Caki2 (cell line): ENCODE measurements around the gene PDE6G. TPM values are rescaled to one million over a fixed set of nuclear protein-coding genes. Genes with fewer than 3 reads are reported as not detected.
A peak's percentile ranks its signal among the peaks of the same experiment; 100 is the strongest.
"Not testable (repeated sequence)": the region's sequence is repeated elsewhere in the genome, so short reads cannot be mapped to it uniquely, and the experiment has no call there.

Experiments used
- DNase-seq: peaks from one replicate; pipeline ENCODE4 v3.0.0-alpha.2; 2015; ENCODE audit warnings: low read depth
- in situ Hi-C: cut with HindIII; loops from 2 replicates; pipeline ENCODE4 v1.10.0; 2016; ENCODE audit warnings: low sequenced_read_pairs, low pct_unique_long_range_greater_than_20kb, mixed read lengths
- total RNA-seq: library from RNA; depleted of rRNA; stranded (reverse); fragments of >200 nt; shearing (Covaris generic); gene quantifications from 2 replicates; pipeline ENCODE4 v1.2.3, GENCODE V29; 2014; ENCODE audit warnings: low replicate concordance

PDE6G gene
- total RNA-seq, 1 experiment from 2014 or later = 1.4 TPM

GRCh38 chr17:81690549-81690948, 34.2 kb upstream of the PDE6G start:
- in situ Hi-C loops = no loop called here
- no peak for DNase-seq

GRCh38 chr17:81690066-81690465, 33.7 kb upstream of the PDE6G start:
- in situ Hi-C loops = no loop called here
- DNase-seq = no peak

GRCh38 chr17:81688616-81689015, 32.3 kb upstream of the PDE6G start:
- in situ Hi-C loops = no loop called here
- no peak for DNase-seq

- no peak for DNase-seq
- in situ Hi-C loops = no loop called here
These were observed 31.6 kb upstream of the PDE6G start for GRCh38 chr17:81687770-81688541.

GRCh38 chr17:81686614-81687013, 30.3 kb upstream of the PDE6G start:
- in situ Hi-C loops = no loop called here
- no peak for DNase-seq

- peak; percentile 49 for DNase-seq
- in situ Hi-C loops = no loop called here
These were observed 28.8 kb upstream of the PDE6G start for GRCh38 chr17:81685108-81685507.

- no peak for DNase-seq
- in situ Hi-C loops = no loop called here
These were observed 28.1 kb upstream of the PDE6G start for GRCh38 chr17:81684442-81684911.

GRCh38 chr17:81683584-81684441, 27.5 kb upstream of the PDE6G start, which contains the start of the genes ARL16 and HGS:
ARL16 (minus strand) TSS chr17:81683797; CDS start chr17:81683753, 44 bp downstream.
HGS (plus strand) TSS chr17:81684011; CDS start chr17:81684067, 56 bp downstream.
- DNase-seq = peak; percentile 99
- in situ Hi-C loops = no loop called here

- in situ Hi-C loops = no loop called here
- DNase-seq = no peak
These were observed 26.9 kb upstream of the PDE6G start for GRCh38 chr17:81683208-81683583.

GRCh38 chr17:81682565-81683207, 26.3 kb upstream of the PDE6G start:
- DNase-seq = no peak
- in situ Hi-C loops = no loop called here

GRCh38 chr17:81681672-81682071, 25.3 kb upstream of the PDE6G start:
- DNase-seq = peak; percentile 70
- in situ Hi-C loops = no loop called here

GRCh38 chr17:81680150-81680549, 23.8 kb upstream of the PDE6G start:
- DNase-seq = no peak
- in situ Hi-C loops = no loop called here

- no peak for DNase-seq
- in situ Hi-C loops = no loop called here
These were observed 20.6 kb upstream of the PDE6G start for GRCh38 chr17:81676906-81677305.

GRCh38 chr17:81675515-81676221, 19.3 kb upstream of the PDE6G start:
- in situ Hi-C loops = not testable (repeated sequence)
- peak; percentile 41 for DNase-seq

GRCh38 chr17:81673561-81674258, 17.4 kb upstream of the PDE6G start:
- no peak for DNase-seq
- in situ Hi-C loops = no loop called here

- in situ Hi-C loops = no loop called here
- no peak for DNase-seq
These were observed 16.6 kb upstream of the PDE6G start for GRCh38 chr17:81672954-81673353.

- in situ Hi-C loops = no loop called here
- DNase-seq = no peak
These were observed 16.2 kb upstream of the PDE6G start for GRCh38 chr17:81672504-81672903.

- DNase-seq = no peak
- in situ Hi-C loops = no loop called here
These were observed 11.4 kb upstream of the PDE6G start for GRCh38 chr17:81667754-81668153.
